NT2/D1 (cell line): ENCODE data around the gene RHBDL1.

ENCODE experiments used
- SUZ12 ChIP-seq: IDR thresholded peaks from 2 replicates; pipeline ENCODE4 v1.6.1; 2011; ENCODE audit not compliant: insufficient read length, insufficient read depth; ENCODE audit errors: extremely low read depth
- YY1 ChIP-seq: IDR thresholded peaks from 2 replicates; pipeline ENCODE4 v1.6.1; 2011; ENCODE audit not compliant: insufficient read length, insufficient read depth
- ZNF274 ChIP-seq: IDR thresholded peaks from 2 replicates; pipeline ENCODE4 v1.6.1; 2011; ENCODE audit warnings: mild to moderate bottlenecking, low read depth, low read length

GRCh38 chr16:642189-643049 is 33.1 kb upstream of the RHBDL1 start:
- TF ChIP-seq YY1 = no peak
- TF ChIP-seq ZNF274 = no peak
- TF ChIP-seq SUZ12 = no peak
